ENCODE results near the gene EXOSC10.
"Not testable (repeated sequence)": the region's sequence is repeated elsewhere in the genome, so short reads cannot be mapped to it uniquely, and the experiment has no call there.

Gene EXOSC10

GRCh38 chr1:11026052-11026451 is 73.6 kb downstream of the EXOSC10 start:
- Histone ChIP-seq H3K36me3 (ENCODE audit: control insufficient read depth, insufficient read depth, low read length, severe bottlenecking) (peaks cover 80% of the 10 kb centered on the region), H3K9ac (ENCODE audit: low read length) (peak overlapping the region; percentile 38), H3K9me3 (ENCODE audit: control insufficient read depth, low read length) (no peaks in the 10 kb centered on the region), H3K27me3 (replicated peaks; ENCODE audit: control insufficient read depth, insufficient read depth, low read length) (no peaks in the 10 kb centered on the region), H3K4me1 (ENCODE audit: control insufficient read depth, insufficient read depth, low read length) (peaks cover 25% of the 10 kb centered on the region), H3K4me3 (ENCODE audit: low read length) (no peak overlapping the region)
- no peak for DNase-seq (ENCODE audit: low read depth)

DNA sequence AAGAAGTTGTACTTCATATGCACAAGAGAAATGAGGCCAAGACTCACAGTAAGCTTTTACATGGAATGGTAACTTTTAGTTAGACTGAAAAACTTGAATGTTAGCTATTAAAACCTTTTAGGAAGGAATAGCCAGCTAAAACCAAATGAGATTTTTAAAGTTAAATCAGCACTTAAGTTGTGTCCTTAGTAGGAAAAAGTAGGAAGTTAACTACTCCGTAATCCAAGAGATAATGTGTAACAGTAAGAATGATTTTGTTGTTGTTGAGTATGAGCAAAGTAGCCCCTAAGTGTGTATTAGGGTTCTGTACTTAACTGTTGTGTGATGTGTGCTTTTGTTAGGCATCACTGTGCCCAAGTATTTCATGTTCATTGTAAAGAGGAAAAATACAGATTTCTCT is 74.1 kb downstream of the EXOSC10 start:
- no peak for DNase-seq (ENCODE audit: low read depth)
- peaks cover 81% of the 10 kb centered on the region for H3K36me3 ChIP-seq (ENCODE audit: control insufficient read depth, insufficient read depth, low read length, severe bottlenecking)
- peak overlapping the region; percentile 38 for H3K9ac ChIP-seq (ENCODE audit: low read length)
- H3K9me3 ChIP-seq (ENCODE audit: control insufficient read depth, low read length), result no peaks in the 10 kb centered on the region
- H3K4me1 ChIP-seq (ENCODE audit: control insufficient read depth, insufficient read depth, low read length), result peaks cover 25% of the 10 kb centered on the region
- no peak overlapping the region for H3K4me3 ChIP-seq (ENCODE audit: low read length)
- H3K27me3 ChIP-seq (replicated peaks; ENCODE audit: control insufficient read depth, insufficient read depth, low read length), result no peaks in the 10 kb centered on the region

DNA sequence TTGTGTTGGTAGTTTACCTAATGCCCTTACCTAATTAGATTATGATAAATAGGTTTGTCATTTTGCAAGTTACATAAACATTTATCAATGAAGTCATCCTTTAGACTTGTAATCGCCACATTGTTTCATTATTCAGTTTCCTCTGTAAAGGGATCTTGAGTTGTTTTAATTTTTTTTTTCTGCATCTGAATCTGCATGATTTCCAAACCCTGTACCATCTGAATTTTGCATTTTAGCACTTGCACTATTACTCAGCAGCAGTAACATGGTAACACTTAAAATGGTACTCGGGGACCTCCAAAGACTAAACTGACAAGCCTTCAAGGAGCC is 74.8 kb downstream of the EXOSC10 start:
- no peak overlapping the region for H3K9ac ChIP-seq (ENCODE audit: low read length)
- peaks cover 25% of the 10 kb centered on the region for H3K4me1 ChIP-seq (ENCODE audit: control insufficient read depth, insufficient read depth, low read length)
- no peak overlapping the region for H3K4me3 ChIP-seq (ENCODE audit: low read length)
- no peaks in the 10 kb centered on the region for H3K27me3 ChIP-seq (replicated peaks; ENCODE audit: control insufficient read depth, insufficient read depth, low read length)
- no peak for DNase-seq (ENCODE audit: low read depth)
- H3K36me3 ChIP-seq (ENCODE audit: control insufficient read depth, insufficient read depth, low read length, severe bottlenecking), result peaks cover 81% of the 10 kb centered on the region
- H3K9me3 ChIP-seq (ENCODE audit: control insufficient read depth, low read length), result no peaks in the 10 kb centered on the region

GRCh38 chr1:11024154-11024873 is 75.4 kb downstream of the EXOSC10 start:
- Histone ChIP-seq H3K4me3 (ENCODE audit: low read length) (no peak overlapping the region), H3K36me3 (ENCODE audit: control insufficient read depth, insufficient read depth, low read length, severe bottlenecking) (peaks cover 83% of the 10 kb centered on the region), H3K4me1 (ENCODE audit: control insufficient read depth, insufficient read depth, low read length) (peaks cover 25% of the 10 kb centered on the region), H3K27me3 (replicated peaks; ENCODE audit: control insufficient read depth, insufficient read depth, low read length) (no peaks in the 10 kb centered on the region), H3K9ac (ENCODE audit: low read length) (no peak overlapping the region), H3K9me3 (ENCODE audit: control insufficient read depth, low read length) (no peaks in the 10 kb centered on the region)
- DNase-seq (ENCODE audit: low read depth), result no peak

DNA sequence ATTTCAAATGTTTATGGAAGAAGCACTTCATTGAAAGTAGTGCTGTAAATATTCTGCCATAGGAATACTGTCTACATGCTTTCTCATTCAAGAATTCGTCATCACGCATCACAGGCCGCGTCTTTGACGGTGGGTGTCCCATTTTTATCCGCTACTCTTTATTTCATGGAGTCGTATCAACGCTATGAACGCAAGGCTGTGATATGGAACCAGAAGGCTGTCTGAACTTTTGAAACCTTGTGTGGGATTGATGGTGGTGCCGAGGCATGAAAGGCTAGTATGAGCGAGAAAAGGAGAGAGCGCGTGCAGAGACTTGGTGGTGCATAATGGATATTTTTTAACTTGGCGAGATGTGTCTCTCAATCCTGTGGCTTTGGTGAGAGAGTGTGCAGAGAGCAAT is 76.5 kb downstream of the EXOSC10 start:
- Histone ChIP-seq H3K27me3 (replicated peaks; ENCODE audit: control insufficient read depth, insufficient read depth, low read length) (no peaks in the 10 kb centered on the region), H3K4me3 (ENCODE audit: low read length) (no peak overlapping the region), H3K36me3 (ENCODE audit: control insufficient read depth, insufficient read depth, low read length, severe bottlenecking) (peaks cover 95% of the 10 kb centered on the region), H3K9ac (ENCODE audit: low read length) (no peak overlapping the region), H3K4me1 (ENCODE audit: control insufficient read depth, insufficient read depth, low read length) (peaks cover 25% of the 10 kb centered on the region), H3K9me3 (ENCODE audit: control insufficient read depth, low read length) (no peaks in the 10 kb centered on the region)
- no peak for DNase-seq (ENCODE audit: low read depth)

DNA sequence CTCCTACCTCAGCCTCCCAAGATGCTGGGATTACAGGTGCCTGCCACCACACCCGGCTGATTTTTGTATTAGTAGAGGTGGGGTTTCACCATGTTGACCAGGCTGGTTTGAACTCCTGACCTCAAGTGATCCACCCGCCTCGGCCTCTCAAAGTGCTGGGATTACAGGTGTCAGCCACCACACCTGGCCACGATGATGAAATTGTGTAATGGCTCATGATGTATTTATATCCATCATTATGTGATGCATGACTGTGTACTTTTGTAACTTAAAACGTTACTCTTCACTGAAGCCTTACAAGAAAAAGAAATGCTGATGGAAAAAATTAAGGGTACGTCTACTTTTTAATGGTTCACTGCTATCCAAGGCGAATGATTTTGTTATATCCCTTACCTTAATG is 79.7 kb downstream of the EXOSC10 start:
- peaks cover 7% of the 10 kb centered on the region for H3K4me1 ChIP-seq (ENCODE audit: control insufficient read depth, insufficient read depth, low read length)
- no peak overlapping the region for H3K4me3 ChIP-seq (ENCODE audit: low read length)
- H3K9me3 ChIP-seq (ENCODE audit: control insufficient read depth, low read length), result no peaks in the 10 kb centered on the region
- no peaks in the 10 kb centered on the region for H3K27me3 ChIP-seq (replicated peaks; ENCODE audit: control insufficient read depth, insufficient read depth, low read length)
- no peak overlapping the region for H3K9ac ChIP-seq (ENCODE audit: low read length)
- no peak for DNase-seq (ENCODE audit: low read depth)
- peaks cover 94% of the 10 kb centered on the region for H3K36me3 ChIP-seq (ENCODE audit: control insufficient read depth, insufficient read depth, low read length, severe bottlenecking)

GRCh38 chr1:11019358-11019757 is 80.3 kb downstream of the EXOSC10 start:
- H3K27me3 ChIP-seq (replicated peaks; ENCODE audit: control insufficient read depth, insufficient read depth, low read length); H3K4me1 ChIP-seq (ENCODE audit: control insufficient read depth, insufficient read depth, low read length); H3K9ac ChIP-seq (ENCODE audit: low read length); DNase-seq (ENCODE audit: low read depth); H3K9me3 ChIP-seq (ENCODE audit: control insufficient read depth, low read length); H3K4me3 ChIP-seq (ENCODE audit: low read length): not testable (repeated sequence)
- H3K36me3 ChIP-seq (ENCODE audit: control insufficient read depth, insufficient read depth, low read length, severe bottlenecking), result peaks cover 94% of the 10 kb centered on the region

Measured in adipocyte (in vitro differentiated cells).